Activated T-cell treated with anti-CD3 and anti-CD28 coated beads for 24 hours (primary cell): Measurements from ENCODE around the gene POLR2J3.
"Not testable (repeated sequence)": the region's sequence is repeated elsewhere in the genome, so short reads cannot be mapped to it uniquely, and the experiment has no call there.

Source experiments
- DNase-seq: peaks from one replicate; pipeline ENCODE4 v3.0.0-alpha.2; 2020; ENCODE audit warnings: low read depth

POLR2J3 gene

DNA sequence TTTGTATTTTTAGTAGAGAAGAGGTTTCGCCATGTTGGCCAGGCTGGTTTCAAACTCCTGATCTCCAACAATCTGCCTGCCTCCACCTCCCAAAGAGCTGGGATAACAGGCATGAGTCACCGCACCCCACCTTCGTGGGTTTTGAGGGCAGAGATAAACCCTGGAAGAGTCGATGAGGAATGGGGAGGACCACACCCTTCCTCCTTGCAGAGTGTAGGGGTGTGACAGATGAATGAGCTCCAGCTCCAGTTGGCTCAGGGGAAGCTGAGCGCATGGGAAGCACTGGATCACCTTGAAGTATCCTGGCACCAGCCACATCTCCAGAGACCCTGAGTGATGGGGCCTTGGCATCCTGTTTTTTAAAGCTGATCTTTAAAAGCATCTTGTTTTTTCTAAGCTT, 11.1 kb upstream of the POLR2J3 start:
- DNase-seq = not testable (repeated sequence)

GRCh38 chr7:102581722-102582121, 9.3 kb upstream of the POLR2J3 start:
- DNase-seq = not testable (repeated sequence)

DNA sequence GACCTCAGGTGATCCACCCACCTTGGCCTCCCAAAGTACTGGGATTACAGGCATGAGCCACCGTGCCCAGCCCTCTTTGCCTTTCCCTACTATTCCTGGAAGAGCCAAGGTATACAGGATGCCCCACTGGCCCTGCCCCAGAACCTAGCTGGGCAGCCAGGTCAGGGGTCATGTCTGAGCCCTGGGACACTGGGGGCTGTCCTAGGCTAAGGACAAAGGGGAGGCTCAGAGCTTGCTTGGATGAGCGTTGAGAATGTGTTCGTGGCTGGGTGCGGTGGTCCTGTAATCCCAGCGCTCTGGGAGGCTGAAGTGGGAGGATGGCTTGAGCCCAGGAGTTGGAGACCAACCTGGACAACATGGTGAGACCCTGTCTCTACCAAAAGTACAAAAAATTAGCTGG, 6.1 kb upstream of the POLR2J3 start:
- DNase-seq = not testable (repeated sequence)

DNA sequence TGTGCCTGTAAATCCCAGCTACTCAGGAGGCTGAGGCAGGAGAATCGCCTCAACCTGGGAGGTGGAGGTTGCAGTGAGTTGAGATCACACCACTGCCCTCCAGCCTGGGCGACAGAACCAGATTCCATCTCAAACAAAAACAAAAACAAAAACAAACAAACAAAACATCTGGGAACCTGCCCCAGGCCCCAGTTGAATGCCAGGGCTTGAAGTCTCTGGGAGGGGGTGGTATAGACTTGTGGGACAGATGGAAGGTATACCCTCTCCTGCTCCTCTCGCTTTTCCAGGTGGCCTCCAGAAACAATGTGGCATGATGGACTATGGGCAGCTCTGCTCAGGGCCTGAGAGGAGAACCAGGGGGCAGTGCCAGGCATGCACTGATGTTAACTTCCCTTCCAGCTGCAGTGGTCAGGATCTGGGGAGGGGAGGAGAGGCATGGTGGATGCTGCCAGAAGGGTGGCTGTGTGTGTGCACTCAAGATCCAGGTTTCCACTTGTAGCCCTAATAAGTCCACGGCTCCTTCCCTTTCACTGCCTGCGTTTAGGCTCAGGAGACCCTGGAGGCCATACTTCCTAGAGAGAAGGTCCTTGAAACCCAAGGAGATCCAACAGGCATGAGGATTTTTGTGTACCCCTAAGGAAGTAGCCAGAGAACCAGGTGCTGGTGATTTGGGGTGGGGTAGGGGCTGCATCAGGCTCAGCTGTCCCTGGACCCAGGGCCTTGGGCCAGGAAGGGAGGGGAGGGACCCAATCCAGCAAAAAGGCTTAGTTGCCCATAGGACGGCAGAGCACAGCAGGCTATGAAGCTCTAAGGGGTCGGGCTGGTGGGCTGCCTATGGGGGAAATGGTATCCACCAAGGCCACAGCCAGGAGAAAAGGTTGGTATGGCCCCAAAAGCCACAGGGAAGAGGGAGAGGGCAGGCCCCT, 5.2 kb upstream of the POLR2J3 start:
- not testable (repeated sequence) for DNase-seq

GRCh38 chr7:102576363-102576762, 4.0 kb upstream of the POLR2J3 start:
- DNase-seq = not testable (repeated sequence)

- not testable (repeated sequence) for DNase-seq
These were observed 2.2 kb upstream of the POLR2J3 start for GRCh38 chr7:102574607-102575006.

- DNase-seq = not testable (repeated sequence)
These were observed 3.8 kb downstream of the POLR2J3 start for GRCh38 chr7:102568620-102569019.

DNA sequence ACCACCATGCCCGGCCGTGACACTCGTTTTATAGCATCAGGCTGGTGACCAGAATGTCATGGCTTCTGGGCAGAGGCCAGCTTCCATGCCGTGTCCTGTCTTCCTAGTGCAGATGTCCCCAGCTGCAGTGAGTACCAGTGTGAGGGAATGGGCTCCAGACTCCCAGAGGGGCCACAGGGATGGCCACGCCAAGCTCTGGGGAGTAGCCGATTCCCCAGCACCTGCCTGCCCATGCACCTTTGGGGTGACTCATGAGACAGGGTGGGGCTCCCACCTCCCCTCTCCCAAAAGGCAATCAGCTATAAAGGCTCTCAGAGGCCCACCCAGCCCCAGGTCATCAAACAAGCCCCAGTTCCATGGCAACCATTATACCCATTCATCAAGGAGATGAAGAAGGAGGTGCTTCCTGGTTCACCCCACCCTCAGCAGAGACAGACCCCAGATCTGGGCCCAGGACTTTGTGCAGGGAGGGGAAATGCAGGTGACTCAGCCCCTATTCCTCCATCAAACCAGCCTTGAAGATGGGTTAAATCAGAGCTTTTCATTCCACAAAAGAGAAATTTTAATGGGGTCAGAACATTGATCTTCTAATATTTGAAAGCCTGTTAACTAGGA, 21.5 kb downstream of the POLR2J3 start, which contains the start of gene SPDYE2:
SPDYE2 (plus strand) TSS at position 419 of the 615 bp plus-strand sequence. CDS start 2,030 bp downstream, outside the sequence.
- not testable (repeated sequence) for DNase-seq

- not testable (repeated sequence) for DNase-seq
These were observed 26.0 kb downstream of the POLR2J3 start for GRCh38 chr7:102546353-102546752.

GRCh38 chr7:102545288-102545687, 27.1 kb downstream of the POLR2J3 start:
- not testable (repeated sequence) for DNase-seq

GRCh38 chr7:102544372-102544771, 28.0 kb downstream of the POLR2J3 start:
- DNase-seq = not testable (repeated sequence)

DNA sequence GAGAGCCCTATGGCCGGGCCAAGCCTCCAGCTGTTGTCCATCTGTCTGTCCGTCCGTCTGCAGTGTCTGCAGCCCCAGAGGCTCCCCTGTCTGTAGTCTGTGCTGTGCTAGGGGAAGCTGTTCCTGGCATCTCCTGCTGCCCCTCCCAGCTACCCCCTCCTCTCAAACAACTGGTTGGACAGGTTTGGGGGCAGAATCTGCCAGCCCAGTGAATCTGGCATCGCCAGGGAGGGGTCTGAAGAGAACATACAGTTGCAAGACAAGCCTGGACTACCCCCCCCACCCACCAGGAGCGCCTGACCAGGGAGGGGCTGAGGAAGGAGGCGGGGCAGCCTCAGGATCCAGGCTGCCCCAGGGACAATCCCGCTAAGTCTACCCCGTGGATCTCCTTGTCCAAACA, 28.8 kb downstream of the POLR2J3 start, which contains the start of gene UPK3BL2:
UPK3BL2 (minus strand) TSS at position 101 of the 400 bp plus-strand sequence; CDS start at position 41, 60 bp downstream.
- not testable (repeated sequence) for DNase-seq

DNA sequence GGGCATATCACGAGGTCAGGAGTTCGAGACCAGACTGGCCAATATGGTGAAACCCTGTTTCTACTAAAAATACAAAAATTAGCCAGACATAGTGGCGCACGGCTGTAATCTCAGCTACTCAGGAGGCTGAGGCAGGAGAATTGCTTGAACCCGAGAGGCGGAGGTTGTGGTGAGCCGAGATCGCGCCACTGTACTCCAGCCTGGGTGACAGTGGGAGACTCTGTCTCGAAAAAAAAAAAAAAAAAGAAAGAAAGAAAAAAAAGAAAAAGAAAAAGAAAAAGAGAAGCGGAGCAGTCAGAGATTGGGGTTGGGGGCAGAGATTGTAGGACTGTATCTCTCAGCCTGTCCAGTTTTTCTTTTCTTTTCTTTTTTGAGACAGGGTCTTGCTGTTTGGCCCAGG, 29.6 kb downstream of the POLR2J3 start:
- not testable (repeated sequence) for DNase-seq

DNA sequence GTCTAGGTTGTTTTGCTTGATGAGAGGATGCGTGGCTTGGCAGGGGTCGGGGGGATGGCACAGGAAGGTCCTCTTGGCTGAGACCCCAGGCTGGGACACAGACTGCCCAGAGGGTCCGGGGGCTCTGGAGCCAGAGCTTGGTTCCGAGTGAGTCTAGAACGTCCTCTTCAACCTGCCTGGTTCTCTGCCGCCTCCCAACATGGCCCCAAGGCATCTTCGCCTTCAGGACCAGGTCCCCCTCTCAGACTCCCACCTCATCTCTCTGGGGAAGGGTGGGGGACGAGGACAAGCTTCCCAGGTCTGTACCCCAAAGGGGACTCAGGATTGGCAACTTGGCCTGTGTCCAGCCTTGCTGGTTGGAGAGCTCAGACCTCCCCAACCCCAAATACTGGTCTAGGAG, 30.3 kb downstream of the POLR2J3 start:
- not testable (repeated sequence) for DNase-seq

- not testable (repeated sequence) for DNase-seq
These were observed 31.8 kb downstream of the POLR2J3 start for GRCh38 chr7:102540604-102541003.

- DNase-seq = not testable (repeated sequence)
These were observed 37.2 kb downstream of the POLR2J3 start for GRCh38 chr7:102535062-102535615.

DNA sequence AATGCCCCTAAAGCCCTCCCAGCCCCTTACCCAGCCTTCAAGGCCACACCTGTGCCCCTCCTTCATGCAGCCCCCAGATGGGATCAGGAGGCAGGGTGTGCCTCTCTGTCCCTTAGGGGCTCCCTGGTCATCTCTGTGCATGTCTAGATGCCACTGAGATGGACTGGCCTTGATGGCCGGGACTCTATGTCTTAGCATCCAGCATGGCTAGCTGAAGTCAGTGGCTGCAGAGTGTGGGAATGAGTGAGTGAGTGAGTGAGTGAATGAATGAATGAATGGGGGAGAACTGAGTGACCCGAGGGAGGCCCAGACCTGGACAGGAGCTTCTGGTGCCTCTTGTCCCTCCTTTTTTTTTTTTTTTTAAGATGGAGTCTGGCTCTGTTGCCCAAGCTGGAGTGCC, 40.3 kb downstream of the POLR2J3 start:
- not testable (repeated sequence) for DNase-seq

DNA sequence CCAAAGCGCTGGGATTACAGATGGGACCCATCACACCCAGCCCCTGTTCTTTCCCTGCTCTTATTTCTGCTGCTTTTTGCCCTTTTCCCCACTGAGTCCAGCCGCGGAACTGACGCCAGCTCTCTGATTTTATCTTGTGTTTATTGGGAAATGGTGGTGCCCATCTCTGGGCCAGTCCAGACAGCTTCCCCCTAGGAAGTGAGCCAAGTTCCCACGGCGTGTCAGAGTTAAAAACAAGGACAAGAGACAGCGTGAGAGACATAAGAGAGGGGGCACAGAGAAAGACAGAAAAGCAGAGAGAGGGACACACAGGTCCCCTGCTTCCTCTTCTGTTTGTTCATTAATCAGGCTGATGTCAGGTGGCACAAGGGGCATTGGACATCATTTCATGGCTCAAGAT, 40.8 kb downstream of the POLR2J3 start:
- not testable (repeated sequence) for DNase-seq

- DNase-seq = not testable (repeated sequence)
These were observed 44.3 kb downstream of the POLR2J3 start for GRCh38 chr7:102527822-102528793.

DNA sequence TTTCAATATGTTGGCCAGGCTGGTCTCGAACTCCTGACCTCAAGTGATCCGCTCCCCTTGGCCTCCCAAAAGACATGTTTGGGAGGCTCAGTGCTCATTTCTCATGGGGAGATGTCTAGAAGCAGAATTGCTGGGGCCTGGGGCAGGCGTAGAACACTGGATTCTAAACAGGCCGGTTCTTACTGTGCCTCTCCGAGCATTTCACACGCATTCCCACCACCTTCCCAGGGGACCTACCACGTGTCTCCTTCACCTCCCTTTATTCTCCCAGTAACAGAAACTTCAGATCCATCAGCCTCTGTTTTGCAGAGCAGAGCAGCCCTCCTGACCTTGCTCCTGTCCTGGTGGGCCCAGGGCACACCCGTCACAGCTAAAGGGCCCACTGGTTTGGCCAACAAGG, 45.2 kb downstream of the POLR2J3 start:
- not testable (repeated sequence) for DNase-seq

GRCh38 chr7:102524803-102525202, 47.6 kb downstream of the POLR2J3 start:
- not testable (repeated sequence) for DNase-seq
